ENCODE measurements around the gene LAMA3. TPM values are rescaled to one million over a fixed set of nuclear protein-coding genes. Genes with fewer than 3 reads are reported as not detected.

LAMA3 gene
- total RNA-seq, 1 donor from 2014 or later, result 1.9 TPM

DNA sequence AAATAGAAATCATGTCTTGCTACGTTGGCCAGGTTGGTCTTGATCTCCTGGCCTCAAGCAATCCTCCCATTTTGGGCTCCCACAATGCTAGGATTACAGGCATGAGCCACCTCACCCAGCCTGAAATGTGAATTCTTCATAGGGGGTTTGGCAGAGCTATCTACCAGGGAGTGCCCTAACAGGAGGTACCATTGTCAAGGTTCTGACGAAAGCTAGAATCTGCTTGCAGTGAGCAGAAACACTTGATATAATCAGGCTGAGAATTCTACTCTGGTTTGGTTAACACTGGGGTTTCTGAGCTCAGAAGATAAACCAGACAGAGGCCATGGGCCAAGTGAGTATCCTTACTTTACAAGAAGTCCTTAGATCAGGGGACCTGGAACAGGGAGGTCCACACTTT lies 7.2 kb upstream of the LAMA3 start:
- Mint-ChIP-seq H3K36me3 (ENCODE audit: low read depth) (peaks cover 6% of the 10 kb centered on the region), H3K4me3 (ENCODE audit: unreplicated experiment) (no peak overlapping the region), H3K9me3 (ENCODE audit: low read depth) (no peaks in the 10 kb centered on the region), H3K27ac (ENCODE audit: unreplicated experiment) (no peak overlapping the region), H3K27me3 (ENCODE audit: low read depth) (peaks cover 50% of the 10 kb centered on the region), H3K4me1 (ENCODE audit: low read depth) (peaks cover 9% of the 10 kb centered on the region)
- TF ChIP-seq, protein P1, sequence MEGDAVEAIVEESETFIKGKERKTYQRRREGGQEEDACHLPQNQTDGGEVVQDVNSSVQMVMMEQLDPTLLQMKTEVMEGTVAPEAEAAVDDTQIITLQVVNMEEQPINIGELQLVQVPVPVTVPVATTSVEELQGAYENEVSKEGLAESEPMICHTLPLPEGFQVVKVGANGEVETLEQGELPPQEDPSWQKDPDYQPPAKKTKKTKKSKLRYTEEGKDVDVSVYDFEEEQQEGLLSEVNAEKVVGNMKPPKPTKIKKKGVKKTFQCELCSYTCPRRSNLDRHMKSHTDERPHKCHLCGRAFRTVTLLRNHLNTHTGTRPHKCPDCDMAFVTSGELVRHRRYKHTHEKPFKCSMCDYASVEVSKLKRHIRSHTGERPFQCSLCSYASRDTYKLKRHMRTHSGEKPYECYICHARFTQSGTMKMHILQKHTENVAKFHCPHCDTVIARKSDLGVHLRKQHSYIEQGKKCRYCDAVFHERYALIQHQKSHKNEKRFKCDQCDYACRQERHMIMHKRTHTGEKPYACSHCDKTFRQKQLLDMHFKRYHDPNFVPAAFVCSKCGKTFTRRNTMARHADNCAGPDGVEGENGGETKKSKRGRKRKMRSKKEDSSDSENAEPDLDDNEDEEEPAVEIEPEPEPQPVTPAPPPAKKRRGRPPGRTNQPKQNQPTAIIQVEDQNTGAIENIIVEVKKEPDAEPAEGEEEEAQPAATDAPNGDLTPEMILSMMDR (IDR thresholded peaks at IDR 0.05), result no peak
- no peak for DNase-seq (ENCODE audit: low spot score)

DNA sequence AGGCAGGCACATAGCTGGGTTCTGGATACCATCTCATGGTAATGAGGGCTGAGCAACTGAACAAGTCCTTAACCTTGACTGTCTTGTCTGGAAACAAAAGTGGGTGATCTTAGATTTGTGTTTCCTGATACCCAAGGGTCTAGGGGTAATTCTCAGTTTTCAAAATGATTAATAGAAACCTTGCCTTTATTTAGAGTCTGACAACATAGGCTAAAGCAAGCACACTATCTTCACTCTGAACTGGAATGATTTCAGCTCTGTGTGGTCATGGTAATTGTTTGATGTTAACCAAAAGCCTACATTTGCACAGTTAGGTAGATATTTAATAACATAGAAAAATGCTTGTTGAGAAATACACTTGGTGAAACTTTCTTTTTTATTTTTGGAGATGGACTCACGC lies 6.8 kb upstream of the LAMA3 start:
- Mint-ChIP-seq H3K4me3 (ENCODE audit: unreplicated experiment) (no peak overlapping the region), H3K36me3 (ENCODE audit: low read depth) (peaks cover 6% of the 10 kb centered on the region), H3K27me3 (ENCODE audit: low read depth) (peaks cover 53% of the 10 kb centered on the region), H3K27ac (ENCODE audit: unreplicated experiment) (no peak overlapping the region), H3K9me3 (ENCODE audit: low read depth) (no peaks in the 10 kb centered on the region), H3K4me1 (ENCODE audit: low read depth) (peaks cover 9% of the 10 kb centered on the region)
- TF ChIP-seq, protein P1 (IDR thresholded peaks at IDR 0.05), result no peak
- no peak for DNase-seq (ENCODE audit: low spot score)

DNA sequence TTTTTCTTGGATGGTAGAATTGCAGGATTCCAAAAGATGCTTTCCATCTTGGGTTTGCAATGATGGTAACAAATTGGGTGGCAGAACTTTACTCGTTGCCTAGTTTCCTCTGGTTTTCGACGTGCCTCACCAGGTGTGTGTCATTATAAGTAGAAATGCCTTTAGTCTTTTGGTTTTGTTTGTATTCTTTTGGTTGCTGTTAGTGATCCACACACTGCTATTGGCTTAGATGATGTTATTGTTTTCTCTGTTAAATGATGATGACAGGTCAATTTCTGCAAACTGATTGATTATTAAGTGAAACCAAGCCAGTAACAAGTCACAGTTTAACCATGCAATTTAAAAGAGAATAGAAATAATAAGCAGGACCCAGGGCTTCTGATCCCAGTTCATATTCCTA lies 6.1 kb upstream of the LAMA3 start:
- Mint-ChIP-seq H3K36me3 (ENCODE audit: low read depth) (peaks cover 6% of the 10 kb centered on the region), H3K9me3 (ENCODE audit: low read depth) (no peaks in the 10 kb centered on the region), H3K4me3 (ENCODE audit: unreplicated experiment) (no peak overlapping the region), H3K4me1 (ENCODE audit: low read depth) (peaks cover 9% of the 10 kb centered on the region), H3K27ac (ENCODE audit: unreplicated experiment) (no peak overlapping the region), H3K27me3 (ENCODE audit: low read depth) (peaks cover 59% of the 10 kb centered on the region)
- TF ChIP-seq, protein P1 (IDR thresholded peaks at IDR 0.05), result no peak
- no peak for DNase-seq (ENCODE audit: low spot score)

DNA sequence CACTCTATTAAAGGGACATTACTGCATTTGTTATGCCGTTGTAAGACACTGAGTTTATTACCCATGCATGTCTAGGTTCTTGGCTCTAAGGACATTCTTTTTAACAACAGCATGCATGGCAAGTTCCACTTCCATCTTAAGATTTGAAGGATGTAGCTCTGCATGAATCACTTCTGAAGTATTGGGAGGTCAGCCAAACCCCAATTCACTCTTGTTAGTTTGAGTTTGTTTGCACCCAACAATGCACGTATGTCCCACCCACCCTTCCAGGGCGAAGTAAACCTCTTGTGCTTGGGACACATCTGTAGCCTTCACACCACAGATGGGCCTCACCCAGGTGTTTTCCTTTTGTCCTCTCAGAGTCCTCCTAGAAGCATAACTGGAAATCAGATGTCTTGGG lies 5.6 kb upstream of the LAMA3 start:
- H3K36me3 Mint-ChIP-seq (ENCODE audit: low read depth), result peaks cover 4% of the 10 kb centered on the region
- H3K4me1 Mint-ChIP-seq (ENCODE audit: low read depth), result peaks cover 9% of the 10 kb centered on the region
- no peak overlapping the region for H3K27ac Mint-ChIP-seq (ENCODE audit: unreplicated experiment)
- H3K4me3 Mint-ChIP-seq (ENCODE audit: unreplicated experiment), result no peak overlapping the region
- TF ChIP-seq, protein P1 (IDR thresholded peaks at IDR 0.05), result no peak
- no peak for DNase-seq (ENCODE audit: low spot score)
- H3K27me3 Mint-ChIP-seq (ENCODE audit: low read depth), result peaks cover 60% of the 10 kb centered on the region
- no peaks in the 10 kb centered on the region for H3K9me3 Mint-ChIP-seq (ENCODE audit: low read depth)

DNA sequence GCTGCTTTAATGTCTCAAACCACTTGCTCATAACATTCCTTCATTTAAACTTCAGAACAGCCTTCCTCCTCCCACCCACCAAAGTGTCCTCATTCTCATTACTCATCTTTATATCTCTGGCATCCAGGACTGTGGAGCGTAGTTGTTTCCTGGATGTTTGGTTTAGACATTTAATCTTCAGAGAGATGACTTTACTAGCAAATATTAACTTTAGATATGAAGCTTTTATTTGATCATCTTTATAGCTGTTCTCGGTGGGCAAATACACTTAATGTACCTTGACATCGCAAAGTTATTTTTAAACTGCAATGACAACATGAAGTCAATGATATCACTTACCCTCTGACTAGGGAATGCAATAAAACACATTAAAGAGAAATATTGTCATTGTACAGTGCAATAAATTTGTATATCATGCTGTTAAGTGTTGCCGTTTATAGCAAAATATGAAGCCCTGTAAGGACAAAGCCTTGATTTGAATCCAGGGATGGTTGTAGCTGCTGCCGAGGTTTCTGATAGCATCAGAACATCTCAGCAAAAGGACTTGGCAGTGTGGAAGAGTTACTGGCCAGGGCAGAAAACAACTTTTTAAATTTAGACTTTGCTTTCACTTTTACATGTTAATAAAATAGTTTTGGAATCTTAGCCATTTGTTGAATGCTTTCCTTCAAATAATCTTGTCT lies 4.6 kb upstream of the LAMA3 start:
- no peaks in the 10 kb centered on the region for H3K9me3 Mint-ChIP-seq (ENCODE audit: low read depth)
- H3K36me3 Mint-ChIP-seq (ENCODE audit: low read depth), result peaks cover 2% of the 10 kb centered on the region
- H3K27me3 Mint-ChIP-seq (ENCODE audit: low read depth), result peaks cover 56% of the 10 kb centered on the region
- no peak overlapping the region for H3K27ac Mint-ChIP-seq (ENCODE audit: unreplicated experiment)
- peaks cover 13% of the 10 kb centered on the region for H3K4me1 Mint-ChIP-seq (ENCODE audit: low read depth)
- DNase-seq (ENCODE audit: low spot score), result no peak
- H3K4me3 Mint-ChIP-seq (ENCODE audit: unreplicated experiment), result no peak overlapping the region
- TF ChIP-seq, protein P1 (IDR thresholded peaks at IDR 0.05), result no peak

All from chondrocyte (in vitro differentiated cells).